H1 (cell line): ENCODE data around the gene MPZL3. TPM values are rescaled to one million over a fixed set of nuclear protein-coding genes. Genes with fewer than 3 reads are reported as not detected.

Experiments
- CTCF ChIA-PET: fragments of 300-600 bp; sonication (Branson Sonifier 250); formaldehyde crosslinking; loops from one replicate; lab custom pipeline; 2021; ENCODE audit not compliant: partially characterized antibody; lab: Charles Lee
- POLR2A ChIA-PET: fragments of 300-600 bp; sonication (Branson Sonifier 250); formaldehyde crosslinking; loops from one replicate; lab custom pipeline; 2021; ENCODE audit warnings: inconsistent platforms; ENCODE audit not compliant: partially characterized antibody; lab: Charles Lee
- DNase-seq, 2 experiments: peaks; one replicate each; pipeline versions ENCODE4 v3.0.0 to v3.0.0-alpha.2; 2010 to 2022; ENCODE audit warnings: low spot score in 2 of 2, low read depth in 1 of 2, mixed read lengths in 1 of 2
- FAIRE-seq: peaks from 2 replicates; lab custom pipeline; 2011; peaks lifted over from hg19 to GRCh38; lab: Jason Lieb, UNC
- H2AFZ ChIP-seq: 2 replicates; pipeline ENCODE4 v1.8.1; 2012; ENCODE audit warnings: low read length, inconsistent platforms
- H2AK5ac ChIP-seq: 2 replicates; pipeline ENCODE4 v1.6.1; 2013; ENCODE audit warnings: low read depth, low read length
- H2BK120ac ChIP-seq: replicated peaks from 2 replicates; pipeline ENCODE3; 2013; ENCODE audit warnings: low read depth, low read length, inconsistent platforms
- H2BK12ac ChIP-seq: 2 replicates; pipeline ENCODE4 v1.6.1; 2013; ENCODE audit warnings: low read depth, low read length
- H2BK15ac ChIP-seq: 2 replicates; pipeline ENCODE4 v1.6.1; 2013; ENCODE audit warnings: low read length
- H2BK20ac ChIP-seq: 2 replicates; pipeline ENCODE4 v1.6.1; 2013; ENCODE audit warnings: low read length
- H2BK5ac ChIP-seq: 2 replicates; pipeline ENCODE4 v1.6.1; 2013; ENCODE audit warnings: low read depth, low read length
- H3K14ac ChIP-seq: 2 replicates; pipeline ENCODE4 v1.6.1; 2013; ENCODE audit warnings: inconsistent platforms; ENCODE audit not compliant: insufficient read length
- H3K18ac ChIP-seq: 2 replicates; pipeline ENCODE4 v1.6.1; 2013; ENCODE audit warnings: low read length; ENCODE audit errors: extremely low read depth
- H3K23ac ChIP-seq: 2 replicates; pipeline ENCODE4 v1.6.1; 2013; ENCODE audit warnings: inconsistent platforms; ENCODE audit not compliant: insufficient read length
- H3K23me2 ChIP-seq: 2 replicates; pipeline ENCODE4 v1.6.1; 2013; ENCODE audit warnings: low read depth, low read length
- H3K27ac ChIP-seq: 2 replicates; pipeline ENCODE4 v1.6.1; 2011; ENCODE audit warnings: low read depth, low read length, inconsistent platforms
- H3K27me3 ChIP-seq, 4 experiments: replicated peaks in 1 of 4; 1 replicate in 1 of 4; 2 replicates in 3 of 4; pipeline versions ENCODE4 v1.6.1 to v1.8.1; 2011 to 2013; ENCODE audit warnings: low read length in 3 of 4, mild to moderate bottlenecking in 3 of 4, inconsistent platforms in 2 of 4, mixed read lengths in 2 of 4, moderate library complexity in 1 of 4; ENCODE audit not compliant: control insufficient read depth in 3 of 4, insufficient read depth in 3 of 4; ENCODE audit errors: extremely low read depth in 1 of 4
- H3K36me3 ChIP-seq, 4 experiments: 2 replicates each; pipeline versions ENCODE4 v1.6.1 to v1.8.1; 2011 to 2013; ENCODE audit warnings: mild to moderate bottlenecking in 4 of 4, low read length in 3 of 4, moderate library complexity in 2 of 4, control low read depth in 1 of 4, inconsistent platforms in 1 of 4; ENCODE audit not compliant: insufficient read depth in 4 of 4, control insufficient read depth in 2 of 4
- H3K4ac ChIP-seq: replicated peaks from 2 replicates; pipeline ENCODE3; 2013; ENCODE audit warnings: low read length, low read depth, mixed read lengths, inconsistent platforms; ENCODE audit not compliant: insufficient read length
- H3K4me1 ChIP-seq, 4 experiments: replicated peaks in 1 of 4; 1 replicate in 1 of 4; 2 replicates in 3 of 4; pipeline versions ENCODE4 v1.6.1 to v1.8.1; 2011 to 2013; ENCODE audit warnings: low read length in 3 of 4, inconsistent platforms in 2 of 4, mixed read lengths in 1 of 4; ENCODE audit not compliant: insufficient read depth in 4 of 4, control insufficient read depth in 3 of 4
- H3K4me2 ChIP-seq, 2 experiments: 2 replicates each; pipeline versions ENCODE4 v1.6.1 to v1.8.1; 2011 to 2013; ENCODE audit warnings: low read depth in 2 of 2, low read length in 2 of 2, control low read depth in 1 of 2, inconsistent platforms in 1 of 2, mild to moderate bottlenecking in 1 of 2; ENCODE audit not compliant: insufficient read depth in 1 of 2
- H3K4me3 ChIP-seq, 4 experiments: fragments of 200-600, 300-600 bp in 1 of 4; sonication (generic), shearing (Covaris generic), sonication (Bioruptor Twin) in 1 of 4; 2 replicates each; pipeline versions ENCODE4 v1.5.1 to v1.8.1; 2011 to 2016; ENCODE audit warnings: low read length in 4 of 4, low read depth in 3 of 4, control low read depth in 2 of 4, inconsistent platforms in 2 of 4, mild to moderate bottlenecking in 2 of 4, mixed read lengths in 1 of 4, moderate library complexity in 1 of 4; ENCODE audit not compliant: insufficient read depth in 2 of 4; ENCODE audit errors: extremely low read depth in 1 of 4
- H3K56ac ChIP-seq: replicated peaks from 2 replicates; pipeline ENCODE3; 2013; ENCODE audit warnings: low read depth, mild to moderate bottlenecking, mixed read lengths, low read length, inconsistent platforms; ENCODE audit not compliant: insufficient read length
- H3K79me1 ChIP-seq: 2 replicates; pipeline ENCODE4 v1.6.1; 2013; ENCODE audit warnings: low read depth, low read length, control low read depth
- H3K79me2 ChIP-seq, 2 experiments: 2 replicates each; pipeline versions ENCODE4 v1.6.1 to v1.8.1; 2012 to 2013; ENCODE audit warnings: low read length in 2 of 2, mild to moderate bottlenecking in 2 of 2, inconsistent platforms in 1 of 2; ENCODE audit not compliant: insufficient read depth in 2 of 2, control insufficient read depth in 1 of 2
- H3K9ac ChIP-seq, 4 experiments: replicated peaks in 1 of 4; 1 replicate in 1 of 4; 2 replicates in 3 of 4; pipeline versions ENCODE4 v1.6.1 to v1.8.1; 2011 to 2013; ENCODE audit warnings: low read depth in 3 of 4, low read length in 3 of 4, control low read depth in 2 of 4, mild to moderate bottlenecking in 2 of 4, moderate library complexity in 2 of 4, inconsistent platforms in 1 of 4; ENCODE audit errors: extremely low read depth in 1 of 4
- H3K9me3 ChIP-seq, 2 experiments: 2 replicates each; pipeline versions ENCODE4 v1.6.1 to v1.8.1; 2012 to 2013; ENCODE audit warnings: mild to moderate bottlenecking in 2 of 2, moderate library complexity in 2 of 2, control low read depth in 1 of 2, inconsistent platforms in 1 of 2, low read depth in 1 of 2, low read length in 1 of 2, mixed read lengths in 1 of 2; ENCODE audit not compliant: insufficient read depth in 2 of 2
- H4K20me1 ChIP-seq, 2 experiments: replicated peaks in 1 of 2; 2 replicates each; pipeline versions ENCODE3 to v1.8.1; 2011 to 2013; ENCODE audit warnings: inconsistent platforms in 2 of 2, low read length in 2 of 2, mild to moderate bottlenecking in 1 of 2; ENCODE audit not compliant: insufficient read depth in 2 of 2, control insufficient read depth in 1 of 2
- H4K5ac ChIP-seq: 2 replicates; pipeline ENCODE4 v1.6.1; 2013; ENCODE audit warnings: low read length, low read depth, mixed read lengths, inconsistent platforms; ENCODE audit not compliant: insufficient read length
- H4K8ac ChIP-seq: 2 replicates; pipeline ENCODE4 v1.8.0; 2013; ENCODE audit warnings: mild to moderate bottlenecking, moderate library complexity, low read length, inconsistent platforms; ENCODE audit not compliant: insufficient read depth; ENCODE audit errors: extremely low read depth
- H4K91ac ChIP-seq: replicated peaks from 2 replicates; pipeline ENCODE3; 2013; ENCODE audit warnings: low read length, mixed read lengths, inconsistent platforms; ENCODE audit not compliant: insufficient read length
- CBX5 ChIP-seq: fragments of 300-800, 300-1000 bp; sonication (generic); IDR thresholded peaks from 2 replicates; pipeline ENCODE4 v1.7.1; 2016; ENCODE audit warnings: antibody characterized with exemption, low read length, low read depth
- CEBPB ChIP-seq: IDR thresholded peaks from 2 replicates; pipeline ENCODE4 v1.6.1; 2012; ENCODE audit warnings: low read depth, low read length
- CREB1 ChIP-seq: IDR thresholded peaks from 2 replicates; pipeline ENCODE4 v1.6.1; 2012; ENCODE audit warnings: inconsistent platforms
- CTCF ChIP-seq, 3 experiments: IDR thresholded peaks; 1 replicate in 2 of 3; 2 replicates in 1 of 3; pipeline versions ENCODE4 v1.5.1 to v1.6.1; 2011; ENCODE audit warnings: low read length in 3 of 3, mild to moderate bottlenecking in 3 of 3, inconsistent platforms in 2 of 3, low read depth in 1 of 3, moderate library complexity in 1 of 3; ENCODE audit not compliant: insufficient read depth in 1 of 3; ENCODE audit errors: control extremely low read depth in 1 of 3
- SAP30 ChIP-seq: fragments of 300-600 bp; sonication (generic); IDR thresholded peaks from 2 replicates; pipeline ENCODE4 v1.7.1; 2012; ENCODE audit warnings: low read length, moderate library complexity, mild to moderate bottlenecking, inconsistent platforms; ENCODE audit not compliant: insufficient read depth, insufficient replicate concordance
- YY1 ChIP-seq: IDR thresholded peaks from 2 replicates; pipeline ENCODE4 v1.6.1; 2011; ENCODE audit warnings: low read depth, mild to moderate bottlenecking, low read length
- WGBS, 2 experiments: shearing (Covaris generic) in 1 of 2; methylation state at CpG; one replicate each; pipeline versions ENCODE4 v1.1.6 to v1.1.7; 2013 to 2015; ENCODE audit warnings: low lambda C conversion rate in 2 of 2, mixed read lengths in 2 of 2, inconsistent platforms in 1 of 2, low coverage in 1 of 2, missing lambda C conversion rate in 1 of 2; ENCODE audit not compliant: insufficient replicate concordance in 2 of 2, insufficient coverage in 1 of 2, insufficient read length in 1 of 2; ENCODE audit errors: extremely low coverage in 1 of 2, missing lambda C conversion rate in 1 of 2; 5-methylcytosine and 5-hydroxymethylcytosine counted together
- polyA plus RNA-seq, 7 experiments: library from polyadenylated mRNA; depleted of rRNA in 3 of 7; stranded (reverse) in 5 of 7; unstranded in 2 of 7; fragments of >200 nt in 5 of 7; fragments of 200-250 nt in 2 of 7; gene quantifications; 1 replicate in 5 of 7; 2 replicates in 1 of 7; 4 replicates in 1 of 7; pipeline versions ENCODE4 v1.2.1 to v1.2.3, GENCODE V29; 2011 to 2013; ENCODE audit warnings: missing spikeins in 2 of 7, mixed read lengths in 2 of 7
- total RNA-seq: library from RNA; stranded (reverse); fragmentation: NEBNext Ultra II Directional; extraction: Animal tissue kit (Norgen Biotek cat#: 25700); gene quantifications from 2 replicates; pipeline ENCODE4 v1.2.1, GENCODE V29; 2021
- TF ChIP-seq, protein P1 (sequence below): IDR thresholded peaks from 2 replicates; pipeline ENCODE4 v1.6.1; 2011; ENCODE audit warnings: low read depth, mild to moderate bottlenecking, low read length; ENCODE audit not compliant: insufficient read depth
- TF ChIP-seq, protein P2 (sequence below): IDR thresholded peaks from 2 replicates; pipeline ENCODE4 v1.6.1; 2011; ENCODE audit warnings: low read length, improper control_type of control experiment
- TF ChIP-seq, protein P3 (sequence below): IDR thresholded peaks from 2 replicates; pipeline ENCODE4 v1.6.1; 2012; ENCODE audit warnings: inconsistent platforms

Gene MPZL3
- total and polyA plus RNA-seq, 2 of the 8 experiments (the other 6 are each of a cell fraction or from before 2014, with no cell fraction given): 1.1 to 3.9 TPM

DNA sequence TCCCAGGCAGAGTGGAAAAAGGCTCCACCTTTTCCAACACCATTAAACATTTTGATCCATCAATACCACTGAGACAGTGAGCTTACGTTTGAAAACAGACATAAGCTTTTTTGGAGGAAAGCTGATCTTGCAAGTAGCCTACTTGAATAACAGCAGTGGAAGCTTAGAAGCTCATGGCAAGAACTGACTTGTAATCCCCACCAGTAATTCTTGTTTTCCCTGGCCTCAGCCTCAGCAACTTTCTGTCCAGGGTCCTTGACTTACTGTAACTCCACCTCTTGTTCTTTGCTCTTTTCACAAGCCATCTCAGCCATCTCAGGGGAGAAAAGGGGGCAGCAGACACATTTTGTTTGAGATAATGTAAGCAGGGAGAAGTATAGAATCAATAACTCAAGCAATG, 24.3 kb upstream of the MPZL3 start:
- Histone ChIP-seq H3K14ac (no peak overlapping the region), H3K27me3 (no peaks in the 10 kb centered on the region), H2AK5ac (no peak overlapping the region), H3K4me2 (no peak overlapping the region), H3K36me3 (no peaks in the 10 kb centered on the region), H3K79me1 (no peaks in the 10 kb centered on the region), H4K5ac (no peak overlapping the region), H3K23ac (peak overlapping the region; percentile 40), H2BK12ac (no peak overlapping the region), H3K79me2 (no peaks in the 10 kb centered on the region), H4K91ac (no peak overlapping the region), H3K4me1 (no peaks in the 10 kb centered on the region), H2BK120ac (no peak overlapping the region), H3K4me3 (no peak overlapping the region), H3K9me3 (no peaks in the 10 kb centered on the region), H3K56ac (no peak overlapping the region), H2BK5ac (no peak overlapping the region), H3K4ac (no peak overlapping the region), H3K18ac (no peak overlapping the region), H4K20me1 (no peaks in the 10 kb centered on the region), H2AFZ (no peak overlapping the region), H3K27ac (no peak overlapping the region), H2BK20ac (no peak overlapping the region), H3K23me2 (no peaks in the 10 kb centered on the region), H2BK15ac (no peak overlapping the region), H4K8ac (no peak overlapping the region), H3K9ac (no peak overlapping the region)
- CTCF ChIA-PET: interaction anchor here (1.5 to 2.2 kb wide), 2 partner anchors 11 to 13 kb away, joined by 3 to 7 read pairs; no protein-coding TSS in a partner anchor
- FAIRE-seq (no peak), DNase-seq (no peak)
- POLR2A ChIA-PET: interaction anchor here (1.2 to 1.7 kb wide), 2 partner anchors 14 to 44 kb away, joined by 3 to 6 read pairs; no protein-coding TSS in a partner anchor
- 75% methylated on average over 1 of the region's 1 CpG; no CpG with 5 or more reads in 1 of the 2 experiments for WGBS, 2 experiments
- no peak for TF ChIP-seq SAP30
- TF ChIP-seq, protein P1, sequence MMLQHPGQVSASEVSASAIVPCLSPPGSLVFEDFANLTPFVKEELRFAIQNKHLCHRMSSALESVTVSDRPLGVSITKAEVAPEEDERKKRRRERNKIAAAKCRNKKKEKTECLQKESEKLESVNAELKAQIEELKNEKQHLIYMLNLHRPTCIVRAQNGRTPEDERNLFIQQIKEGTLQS: no peak
- TF ChIP-seq CREB1: no peak
- no peak for TF ChIP-seq YY1
- TF ChIP-seq, protein P2, sequence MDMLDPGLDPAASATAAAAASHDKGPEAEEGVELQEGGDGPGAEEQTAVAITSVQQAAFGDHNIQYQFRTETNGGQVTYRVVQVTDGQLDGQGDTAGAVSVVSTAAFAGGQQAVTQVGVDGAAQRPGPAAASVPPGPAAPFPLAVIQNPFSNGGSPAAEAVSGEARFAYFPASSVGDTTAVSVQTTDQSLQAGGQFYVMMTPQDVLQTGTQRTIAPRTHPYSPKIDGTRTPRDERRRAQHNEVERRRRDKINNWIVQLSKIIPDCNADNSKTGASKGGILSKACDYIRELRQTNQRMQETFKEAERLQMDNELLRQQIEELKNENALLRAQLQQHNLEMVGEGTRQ: no peak
- TF ChIP-seq, protein P3, sequence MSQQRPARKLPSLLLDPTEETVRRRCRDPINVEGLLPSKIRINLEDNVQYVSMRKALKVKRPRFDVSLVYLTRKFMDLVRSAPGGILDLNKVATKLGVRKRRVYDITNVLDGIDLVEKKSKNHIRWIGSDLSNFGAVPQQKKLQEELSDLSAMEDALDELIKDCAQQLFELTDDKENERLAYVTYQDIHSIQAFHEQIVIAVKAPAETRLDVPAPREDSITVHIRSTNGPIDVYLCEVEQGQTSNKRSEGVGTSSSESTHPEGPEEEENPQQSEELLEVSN: no peak
- TF ChIP-seq CBX5: no peak
- no peak for TF ChIP-seq CTCF (IDR thresholded peaks at IDR 0.05; ENCODE audit: control extremely low read depth in 1 of 3, insufficient read depth in 1 of 3, low read depth in 1 of 3, low read length in 3 of 3)
- TF ChIP-seq CEBPB: no peak
